ENCODE results near the gene MAP3K13. TPM values are rescaled to one million over a fixed set of nuclear protein-coding genes. Genes with fewer than 3 reads are reported as not detected.

Gene MAP3K13
- total RNA-seq, 1 experiment from 2014 or later: 10.6 TPM

GRCh38 chr3:185409957-185410356 lies 47.0 kb downstream of the MAP3K13 start:
- Histone ChIP-seq H4K8ac (replicated peaks; ENCODE audit: insufficient read length, low read depth, low read length) (no peak overlapping the region), H3K79me2 (ENCODE audit: insufficient read depth, low read length) (0 out of 2 replicates have a peak, but pooled peaks cover 2% of the 10 kb centered on the region)
- no peak overlapping the region for H3K4me3 Mint-ChIP-seq

More at GRCh38 chr3:185409957-185410356, 47.0 kb downstream of the MAP3K13 start:
- H3K27ac ChIP-seq (ENCODE audit: insufficient read length, low read depth, low read length): no peak overlapping the region
- no peak overlapping the region for H3K23ac ChIP-seq (ENCODE audit: insufficient read length, low read depth, low read length)
- H3K4me1 Mint-ChIP-seq: peaks cover 4 to 6% of the 10 kb centered on the region in 2 experiments
- H4K5ac ChIP-seq (ENCODE audit: insufficient read length, low read depth, low read length): no peak overlapping the region
- no peak overlapping the region for H3T11ph ChIP-seq (ENCODE audit: low read length)
- H2AFZ ChIP-seq (ENCODE audit: low read length): no peak overlapping the region
- no peaks in the 10 kb centered on the region for H3K23me2 ChIP-seq (ENCODE audit: insufficient read length, low read depth, low read length, poor library complexity, severe bottlenecking)
- no CpG with 5 or more reads among the region's 8 CpGs for WGBS (ENCODE audit: extremely low coverage, insufficient read length, low lambda C conversion rate)
- H3K9me3 Mint-ChIP-seq: no peaks in the 10 kb centered on the region
- no peak overlapping the region for H3K14ac ChIP-seq (ENCODE audit: insufficient read depth, low read length)
- H3K18ac ChIP-seq (ENCODE audit: insufficient read length, low read depth, low read length): no peak overlapping the region
- no peaks in the 10 kb centered on the region for H3K4me1 ChIP-seq (ENCODE audit: insufficient read depth, low read length)
- H2BK5ac ChIP-seq (ENCODE audit: insufficient read length, low read length): no peak overlapping the region
- TF ChIP-seq CTCF (conservative IDR thresholded peaks at IDR 0.05): no peak
- no peak overlapping the region for H2BK15ac ChIP-seq (ENCODE audit: low read depth, low read length)
- no peak overlapping the region for H2BK120ac ChIP-seq (ENCODE audit: low read depth, low read length, poor library complexity, severe bottlenecking)
- no peak overlapping the region for H3K9ac ChIP-seq (ENCODE audit: extremely low read depth, insufficient read length, low read length)
- no peak overlapping the region for H2BK12ac ChIP-seq (ENCODE audit: insufficient read length, low read depth, low read length)
- H3K56ac ChIP-seq (ENCODE audit: insufficient read length, low read depth, low read length): no peak overlapping the region
- no peak overlapping the region for H3K4ac ChIP-seq (ENCODE audit: low read depth, low read length)
- no peaks in the 10 kb centered on the region for H3K36me3 Mint-ChIP-seq (ENCODE audit: insufficient read depth in 1 of 3, low read depth in 3 of 3)
- H3K27me3 Mint-ChIP-seq (ENCODE audit: low read depth): no peaks in the 10 kb centered on the region
- H4K91ac ChIP-seq (ENCODE audit: insufficient read length, low read depth, low read length): no peak overlapping the region
- H4K20me1 ChIP-seq (ENCODE audit: control insufficient read depth, insufficient read depth, insufficient read length): no peaks in the 10 kb centered on the region
- H3K79me1 ChIP-seq (ENCODE audit: insufficient read depth, low read depth, low read length, poor library complexity, severe bottlenecking): no peaks in the 10 kb centered on the region
- no peak overlapping the region for H2BK20ac ChIP-seq (ENCODE audit: low read depth, low read length, poor library complexity, severe bottlenecking)
- no peak overlapping the region for H3K27ac Mint-ChIP-seq
- peak; percentile 36 for DNase-seq
- H3K4me2 ChIP-seq (ENCODE audit: insufficient read depth, insufficient read length, low read length): no peak overlapping the region
- H2AK5ac ChIP-seq (ENCODE audit: insufficient read length, low read length): no peak overlapping the region
- H3K9me3 ChIP-seq (ENCODE audit: control insufficient read depth, low read depth, low read length): no peaks in the 10 kb centered on the region
- H3K27me3 ChIP-seq (ENCODE audit: insufficient read depth, low read length): no peaks in the 10 kb centered on the region

Data from H9 (cell line).